HG03442 (cell line): Measurements from ENCODE around the gene HPS4.
"Not testable (repeated sequence)": the region's sequence is repeated elsewhere in the genome, so short reads cannot be mapped to it uniquely, and the experiment has no call there.

ENCODE experiments used
- ATAC-seq: cut with Tn5 transposase; IDR thresholded peaks from one replicate; pipeline ENCODE4 v1.9.1; 2021; ENCODE audit warnings: mild to moderate bottlenecking, moderate library complexity; ENCODE audit not compliant: unreplicated experiment

Gene HPS4

DNA sequence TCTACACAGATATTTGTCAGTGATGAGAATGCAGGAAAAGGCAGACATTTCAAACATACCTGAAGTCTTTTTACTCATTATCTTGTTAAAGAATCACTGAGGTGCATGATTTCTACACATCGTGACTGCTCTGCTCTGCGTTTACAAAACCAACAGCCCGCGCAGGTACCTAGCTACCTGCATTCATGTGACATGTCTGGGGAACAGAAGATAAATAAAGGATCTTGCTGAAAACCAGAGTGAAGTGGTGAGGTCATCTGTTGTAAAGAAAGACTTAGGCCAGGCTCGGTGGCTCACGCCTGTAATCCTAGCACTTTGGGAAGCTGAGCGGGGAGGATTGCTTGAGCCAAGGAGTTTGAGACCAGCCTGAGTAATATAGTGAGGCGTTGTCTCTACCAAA, 38.8 kb downstream of the HPS4 start:
- no peak for ATAC-seq

DNA sequence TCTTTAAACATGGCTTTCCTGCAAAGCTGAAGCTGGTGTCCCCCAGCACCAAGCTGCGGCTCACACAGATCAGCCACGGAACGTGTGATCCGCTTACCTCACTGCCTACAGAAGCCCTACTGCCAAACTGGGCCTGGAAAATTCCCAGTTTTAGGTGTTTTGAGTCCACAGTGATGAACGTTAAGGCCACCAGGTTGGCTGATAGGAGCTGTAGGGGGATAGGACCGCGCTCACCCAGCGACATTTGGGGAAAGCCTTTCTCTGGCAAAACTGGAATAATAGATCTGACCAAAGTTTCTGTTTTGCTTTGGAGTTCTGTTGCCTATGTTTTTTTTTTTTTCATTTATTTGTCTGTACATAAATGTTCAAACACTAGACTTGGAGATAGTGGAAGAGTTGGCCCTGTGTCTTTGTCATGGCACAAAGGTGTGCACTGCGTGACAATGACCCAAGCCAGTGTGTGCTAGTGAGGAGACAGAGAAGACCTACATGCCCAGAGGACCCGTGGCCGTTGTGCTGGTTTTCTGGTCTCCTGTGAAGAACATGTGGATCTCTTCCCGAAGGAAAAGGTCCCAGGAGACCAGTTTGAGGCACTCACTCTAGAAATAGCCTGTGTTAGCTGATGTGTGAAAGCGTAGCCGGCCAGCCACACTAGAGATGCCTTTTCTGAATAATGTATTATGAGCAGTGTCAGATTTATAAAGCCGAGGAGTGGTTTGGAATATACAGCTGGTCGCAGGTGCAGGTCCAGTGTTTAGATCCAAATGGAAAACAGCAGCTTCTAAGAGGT, 39.5 kb downstream of the HPS4 start:
- ATAC-seq = no peak

DNA sequence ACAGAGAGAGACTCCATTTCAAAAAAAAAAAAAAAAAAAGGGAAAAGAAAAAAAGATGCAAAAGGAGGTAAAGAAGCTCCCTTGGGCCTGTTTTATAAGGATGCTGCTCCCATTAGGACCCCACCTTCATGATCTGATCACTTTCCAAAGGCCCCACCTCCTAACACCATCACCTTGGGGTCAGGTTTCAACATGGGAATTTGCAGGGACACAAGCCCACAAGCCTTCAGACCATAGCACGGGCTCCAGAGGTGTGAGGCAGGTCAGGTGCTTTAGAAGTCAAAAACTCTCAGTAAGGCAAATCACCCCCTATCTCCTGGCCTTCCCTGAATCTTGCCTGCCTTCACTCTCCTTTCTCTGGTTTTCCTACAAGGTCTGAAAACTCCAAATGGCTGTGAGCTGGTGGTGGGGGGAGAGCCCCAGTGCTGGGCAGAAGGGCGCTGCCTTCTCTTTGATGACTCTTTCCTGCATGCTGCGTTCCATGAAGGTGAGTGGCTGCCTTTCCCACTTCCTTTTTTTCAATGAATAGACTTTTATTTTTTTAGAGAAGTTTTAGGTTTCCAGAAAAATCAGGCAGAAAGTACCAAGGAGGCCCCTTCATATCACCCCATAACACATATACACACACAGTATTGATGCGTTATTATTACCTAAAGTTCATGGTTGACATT, 41.4 kb downstream of the HPS4 start:
- no peak for ATAC-seq

DNA sequence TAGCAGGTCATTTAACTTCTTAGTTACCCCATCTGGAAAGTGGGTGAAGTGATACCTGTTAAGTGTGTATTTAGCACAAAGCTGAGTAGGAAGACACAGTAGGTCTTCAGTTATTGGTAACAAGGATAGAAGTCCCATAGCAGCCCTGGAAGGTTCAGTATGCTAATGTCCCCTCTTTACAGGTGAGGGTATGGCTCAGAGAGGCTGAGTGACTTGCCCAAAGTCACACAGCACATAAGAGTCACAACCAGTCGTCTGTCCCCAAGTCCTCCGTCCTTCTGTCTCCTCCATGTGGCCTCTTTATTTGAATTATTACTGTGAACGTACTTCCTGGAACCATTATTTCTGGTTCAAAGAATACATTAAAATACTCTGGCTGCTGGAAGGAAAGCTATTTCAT, 44.0 kb downstream of the HPS4 start:
- ATAC-seq = no peak

DNA sequence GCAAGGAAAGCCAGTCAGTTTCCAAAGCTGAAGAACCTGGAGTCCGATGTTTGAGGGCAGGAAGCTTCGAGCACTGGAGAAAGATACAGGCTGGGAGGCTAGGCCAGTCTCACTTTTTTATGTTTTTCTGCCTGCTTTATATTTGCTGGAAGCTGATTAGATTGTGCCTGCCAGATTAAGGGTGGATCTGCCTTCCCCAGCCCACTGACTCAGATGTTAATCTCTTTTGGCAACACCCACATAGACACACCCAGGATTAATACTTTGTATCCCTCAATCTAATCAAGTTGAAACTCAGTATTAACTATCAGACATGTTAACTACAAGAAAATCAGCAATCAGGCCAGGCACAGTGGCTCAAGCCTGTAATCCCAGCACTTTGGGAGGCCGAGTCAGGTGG, 44.8 kb downstream of the HPS4 start:
- not testable (repeated sequence) for ATAC-seq

DNA sequence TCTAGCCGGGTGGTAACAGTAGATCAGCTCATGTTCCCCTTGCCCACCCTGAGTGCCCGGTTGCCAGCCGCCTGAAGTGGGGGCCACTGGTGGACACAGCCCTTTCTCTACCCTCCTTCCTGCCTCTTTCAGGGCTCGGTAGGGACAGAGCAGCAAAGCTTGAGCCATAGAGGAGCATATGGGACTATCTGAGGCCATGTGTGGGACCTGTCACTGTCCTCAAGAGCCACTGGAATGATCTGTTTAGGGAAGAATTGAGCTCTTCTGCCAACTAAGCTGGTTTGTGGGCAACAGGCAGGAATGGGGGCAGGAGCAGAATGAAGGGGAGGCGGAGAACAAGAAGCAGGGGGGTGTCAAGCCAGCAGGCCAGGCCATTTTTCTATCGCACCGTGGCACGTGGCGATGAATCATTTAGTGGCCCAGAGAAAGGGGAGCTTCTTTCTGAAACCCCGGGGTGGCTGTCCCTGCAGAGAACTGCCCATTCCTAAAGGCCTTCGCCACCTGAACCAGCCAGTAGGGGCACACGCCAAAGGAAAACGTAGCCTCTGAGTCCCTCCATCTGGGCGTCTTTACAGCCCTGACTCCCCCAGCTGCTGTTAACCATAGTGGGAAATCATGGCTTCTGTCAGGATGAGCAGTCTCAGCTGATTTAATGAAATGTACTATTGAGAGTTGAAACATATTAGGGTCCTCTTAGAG, 45.7 kb downstream of the HPS4 start:
- ATAC-seq = no peak

DNA sequence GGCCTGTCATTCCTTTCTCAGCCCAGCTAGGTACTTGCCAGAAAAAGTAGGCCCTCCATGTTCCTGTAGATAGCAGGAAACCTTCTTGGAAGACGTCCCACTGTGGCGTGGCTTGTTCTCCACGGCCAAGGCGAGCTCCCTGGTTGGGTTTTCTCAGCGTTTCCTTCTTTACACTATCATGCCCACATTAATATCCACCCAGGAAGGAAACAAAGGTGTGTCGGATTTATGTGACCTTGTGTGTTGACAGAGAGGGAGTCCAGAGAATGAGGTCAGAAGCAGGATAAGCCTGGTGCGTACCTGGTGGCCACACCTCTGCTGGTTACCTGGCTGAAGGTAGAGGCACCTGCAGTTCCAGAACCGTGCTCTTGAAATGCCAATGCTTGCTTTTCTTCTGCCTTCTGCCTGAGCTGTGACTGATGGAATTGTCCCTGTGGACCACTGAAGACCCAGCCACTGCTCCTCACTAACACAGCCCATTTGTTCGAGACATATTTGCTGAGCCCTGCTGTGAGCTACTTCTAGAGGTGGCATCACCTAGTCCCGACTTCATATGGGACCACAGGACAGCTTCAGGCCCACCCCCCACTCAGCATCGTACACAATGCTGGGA, 46.6 kb downstream of the HPS4 start:
- no peak for ATAC-seq

DNA sequence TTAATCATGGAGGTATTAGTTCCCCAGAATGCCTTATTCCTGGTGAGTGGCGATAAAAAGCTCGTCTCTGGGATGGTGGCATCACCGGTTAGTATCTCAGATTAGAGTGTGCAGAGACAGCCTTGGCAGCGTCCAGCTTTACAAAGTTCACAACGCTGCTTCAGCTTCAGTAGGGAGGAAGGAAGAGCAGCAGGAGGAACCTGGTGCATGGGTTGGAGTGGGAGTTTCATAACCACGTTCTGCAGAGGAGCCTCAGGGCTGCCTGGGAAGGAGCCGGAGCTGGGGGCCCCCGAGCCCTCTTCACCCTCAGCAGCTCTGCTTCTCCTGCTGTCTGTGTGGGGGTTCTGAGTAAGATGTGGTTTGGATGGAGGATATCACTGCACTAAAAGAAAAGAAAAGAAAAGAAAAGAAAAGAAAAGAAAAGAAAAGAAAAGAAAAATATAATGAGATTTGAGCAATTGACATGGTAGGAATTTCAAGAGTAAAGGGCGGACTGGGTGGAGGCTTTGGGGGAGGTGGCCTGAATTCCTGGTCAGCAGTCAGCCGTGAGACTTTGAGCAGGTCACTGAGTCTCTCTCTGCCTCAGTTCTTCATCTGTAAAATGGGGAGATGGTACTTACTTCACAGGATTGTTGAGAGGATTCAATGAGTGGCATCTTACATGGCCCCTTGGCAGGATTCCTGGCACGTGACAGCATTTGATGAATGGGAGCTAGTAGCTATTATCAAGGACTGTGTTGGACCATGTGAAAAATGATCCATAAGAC, 48.1 kb downstream of the HPS4 start:
- no peak for ATAC-seq

DNA sequence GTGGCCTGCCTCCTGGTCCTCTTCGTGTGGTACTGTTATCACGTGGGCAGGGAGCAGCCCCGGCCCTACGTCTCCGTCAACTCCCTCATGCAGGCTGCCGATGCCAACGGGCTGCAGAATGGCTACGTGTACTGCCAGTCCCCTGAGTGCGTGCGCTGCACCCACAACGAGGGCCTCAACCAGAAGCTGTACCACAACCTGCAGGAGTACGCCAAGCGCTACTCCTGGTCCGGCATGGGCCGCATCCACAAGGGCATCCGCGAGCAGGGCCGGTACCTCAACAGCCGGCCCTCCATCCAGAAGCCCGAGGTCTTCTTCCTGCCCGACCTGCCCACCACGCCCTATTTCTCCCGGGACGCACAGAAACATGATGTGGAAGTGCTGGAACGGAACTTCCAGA, 49.8 kb downstream of the HPS4 start:
- ATAC-seq = no peak

DNA sequence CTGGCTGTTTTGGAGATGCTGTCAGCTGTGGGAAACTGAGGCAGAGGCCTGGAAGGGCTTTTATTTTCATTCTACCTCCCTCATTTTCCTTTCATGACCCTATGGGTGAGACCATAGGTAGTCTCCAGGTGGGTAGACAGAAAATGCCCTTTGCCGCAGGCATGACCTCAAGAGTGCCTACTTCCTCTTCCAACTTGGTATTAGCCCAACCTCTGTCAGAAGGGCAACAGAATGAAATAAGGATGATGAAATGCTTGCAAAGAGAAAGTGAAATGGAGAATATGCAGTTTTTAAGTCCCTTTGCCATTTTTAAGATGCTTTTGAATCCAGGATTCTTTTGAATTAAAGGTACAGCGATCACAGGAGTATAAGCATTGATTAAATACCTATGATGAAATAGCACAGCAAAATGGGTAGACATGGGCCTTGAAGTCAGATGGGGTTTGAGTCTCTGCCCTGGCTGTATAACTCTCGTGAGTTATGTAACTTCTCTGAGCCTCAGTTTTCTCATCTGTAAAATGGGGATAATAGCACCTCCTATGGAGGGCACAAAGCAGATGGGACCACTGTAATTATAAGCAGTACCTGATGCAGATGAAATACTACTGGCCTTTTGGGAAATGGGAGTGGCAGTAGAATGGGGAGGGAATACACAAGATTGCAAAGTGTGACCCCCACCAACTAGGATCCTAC, 50.8 kb downstream of the HPS4 start:
- no peak for ATAC-seq

DNA sequence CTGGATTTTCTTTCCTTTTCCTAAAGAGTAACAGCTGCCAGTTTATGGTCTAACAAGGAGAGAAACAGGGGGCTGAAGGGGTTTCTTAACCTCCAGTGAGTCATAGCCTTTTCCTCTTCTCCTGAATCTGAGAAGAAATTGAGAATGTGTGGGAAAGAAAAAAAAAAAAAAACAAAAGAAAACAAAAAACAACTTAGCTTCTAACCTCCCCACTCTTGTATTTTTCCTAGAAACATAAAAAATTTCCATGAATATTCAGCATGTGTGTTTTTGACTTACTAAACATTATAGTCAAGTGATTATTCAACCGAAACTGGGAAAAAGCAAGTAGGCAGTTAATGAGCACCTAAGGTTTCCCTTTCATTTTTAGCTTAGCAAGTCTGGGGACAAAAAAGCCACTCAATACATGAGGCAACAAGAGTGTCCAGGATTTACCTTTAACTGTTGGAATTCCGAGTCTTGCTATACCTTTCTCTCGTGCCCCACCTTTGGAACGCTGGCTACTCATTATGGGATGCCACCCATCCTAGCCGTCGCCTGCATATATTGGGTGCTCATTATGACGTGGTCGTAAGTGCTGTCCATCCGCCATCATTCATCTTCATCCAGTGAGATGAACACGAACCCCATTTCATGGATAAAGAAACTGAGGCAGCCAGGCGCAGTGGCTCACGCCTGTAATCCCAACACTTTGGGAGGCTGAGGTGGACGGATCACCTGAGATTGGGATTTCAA, 52.2 kb downstream of the HPS4 start:
- ATAC-seq = no peak

DNA sequence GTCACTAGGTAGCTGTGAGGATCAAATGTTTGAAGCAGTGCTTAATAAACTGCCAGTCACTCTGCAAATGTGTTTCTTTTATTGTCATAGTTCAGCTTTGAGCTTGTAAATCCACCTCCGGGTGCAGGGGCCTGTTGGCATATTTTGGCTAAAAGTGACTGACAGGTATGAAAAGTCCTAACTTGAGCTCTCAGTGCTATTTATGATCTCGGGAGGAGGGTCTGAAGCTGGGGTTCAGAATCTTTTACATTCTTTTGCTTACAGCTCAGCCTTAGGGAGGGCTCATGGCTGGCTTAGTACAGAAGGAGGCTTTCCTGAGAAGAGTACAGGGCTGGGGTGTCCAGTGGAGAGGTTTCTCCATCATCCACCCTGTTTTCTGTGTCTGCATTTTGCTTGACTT, 53.0 kb downstream of the HPS4 start:
- no peak for ATAC-seq

DNA sequence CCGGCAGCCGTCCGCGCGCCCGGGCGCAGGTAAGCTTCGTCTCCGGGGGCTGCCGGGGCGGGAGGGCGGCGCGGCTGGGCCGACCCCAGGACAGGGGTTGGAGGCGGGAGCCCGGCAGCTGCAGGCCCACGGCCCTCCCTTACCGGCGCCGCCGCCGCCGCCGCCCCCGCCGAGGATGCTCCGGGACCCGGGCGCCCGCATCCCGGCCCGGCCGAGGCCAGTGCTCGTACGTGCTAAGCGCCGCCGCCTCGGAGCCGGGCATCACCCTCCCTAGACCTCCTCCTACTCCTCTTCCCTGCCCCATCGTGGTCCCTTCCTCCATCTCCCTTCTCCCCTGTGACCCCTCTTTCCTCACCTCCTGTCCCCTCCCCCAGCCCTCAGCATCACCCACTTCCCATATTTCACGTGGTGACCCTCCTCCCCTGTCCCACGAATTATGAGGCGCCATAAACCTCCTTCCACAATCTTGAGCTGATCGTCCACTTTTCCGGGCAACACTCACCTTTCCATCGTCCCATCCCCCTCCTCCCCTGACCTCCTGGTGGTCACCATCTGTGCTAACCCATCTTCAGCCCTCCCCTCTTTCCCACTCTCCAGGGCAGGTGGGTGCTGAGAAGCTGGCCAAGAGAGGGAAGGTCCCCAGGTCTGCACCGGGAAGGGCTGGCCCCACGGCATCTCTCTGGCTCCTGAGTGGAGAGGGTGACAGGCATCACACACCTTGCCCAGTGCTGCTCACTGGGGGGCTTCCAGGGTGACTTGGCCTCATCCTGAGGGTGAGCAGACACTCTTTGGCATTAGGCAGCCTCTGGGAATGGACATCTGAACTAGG, 53.9 kb downstream of the HPS4 start:
- ATAC-seq = peak; percentile 25

DNA sequence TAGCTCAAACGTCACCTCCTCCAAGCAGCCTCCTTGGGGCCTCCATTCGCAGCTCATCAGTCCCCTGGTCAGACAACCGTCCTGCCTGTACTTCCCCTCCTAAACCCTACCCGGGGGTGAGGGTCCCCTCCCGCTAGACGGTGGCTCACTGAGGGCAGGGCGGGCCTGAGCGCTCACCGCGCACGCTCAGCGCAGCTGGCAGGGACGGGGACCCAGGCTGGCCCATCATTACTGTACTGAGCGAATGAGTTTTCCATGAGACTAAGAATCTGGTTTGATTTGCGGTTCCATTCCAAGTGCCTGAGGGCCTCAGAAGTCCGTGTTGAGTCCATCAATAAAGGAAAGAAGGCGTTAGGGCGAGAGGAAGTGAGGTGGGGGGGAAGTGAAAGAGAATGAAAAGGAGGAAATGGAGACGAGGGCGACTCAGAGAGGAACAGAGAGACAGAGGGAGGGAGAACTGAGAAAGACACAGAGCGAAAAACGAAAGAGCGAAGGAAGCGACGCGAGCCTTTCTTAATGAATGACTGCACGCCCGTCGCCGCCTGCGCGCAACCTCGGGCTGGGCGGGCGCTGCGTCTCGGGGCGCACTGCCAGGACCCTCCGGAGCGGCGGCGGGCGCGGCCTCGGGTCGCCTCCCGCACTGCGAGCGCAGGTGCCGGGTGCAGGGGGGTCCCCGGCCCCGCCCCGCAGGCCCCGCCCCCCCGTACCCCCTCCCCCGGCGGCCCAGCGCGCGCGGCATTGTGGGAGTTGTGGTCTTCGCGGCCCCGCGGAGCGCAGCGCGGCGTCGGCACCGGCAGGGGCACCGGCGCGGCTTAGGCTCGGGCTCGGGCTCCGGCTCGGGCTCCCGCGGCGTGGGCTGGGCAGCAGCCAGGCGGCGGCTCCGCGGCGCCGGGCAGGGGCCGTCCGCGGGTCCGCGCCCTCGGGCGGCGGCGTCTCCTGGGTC, 54.8 kb downstream of the HPS4 start, which contains the start of gene ASPHD2:
Gene ASPHD2, plus strand, starts transcription at position 746 of the 943 bp plus-strand sequence. CDS start 4,356 bp downstream, outside the sequence.
- peak; percentile 70 for ATAC-seq

DNA sequence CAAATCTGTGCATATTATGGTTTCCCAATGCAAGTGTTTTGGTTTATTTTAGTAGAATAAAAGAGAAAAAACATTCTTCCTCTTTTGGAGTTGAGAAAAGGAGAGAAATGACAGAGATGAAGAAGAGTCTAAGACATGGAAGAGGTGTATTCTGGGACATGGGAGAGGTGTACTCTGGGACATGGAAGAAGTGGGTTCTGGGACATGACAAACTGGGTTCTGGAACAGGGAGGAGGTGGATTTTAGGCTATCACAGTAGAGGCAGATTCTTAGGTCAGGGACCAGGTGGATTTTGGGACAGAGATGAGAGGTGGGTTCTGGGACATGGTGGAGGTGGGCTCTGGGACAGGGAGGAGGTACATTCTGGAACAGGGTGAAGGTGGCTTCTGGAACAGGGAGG, 56.7 kb downstream of the HPS4 start:
- ATAC-seq = no peak

DNA sequence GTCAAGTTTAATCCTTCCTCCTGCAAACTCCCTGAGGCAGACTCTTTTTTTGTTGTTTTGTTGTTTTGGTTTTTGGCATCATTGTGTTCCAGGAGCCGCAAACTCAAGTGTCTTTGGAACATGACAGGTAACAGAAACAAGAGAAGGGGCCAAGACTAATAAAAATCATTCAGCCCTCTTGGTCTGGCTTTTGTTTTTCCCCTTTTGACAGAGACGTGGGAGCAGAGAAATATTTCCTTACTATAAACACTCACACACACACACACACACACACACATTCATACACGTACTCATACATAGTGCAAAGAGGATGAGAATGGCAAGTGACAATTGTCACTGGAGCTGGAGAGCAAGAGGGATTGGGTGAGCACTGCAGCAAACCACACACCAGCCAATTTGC, 65.0 kb downstream of the HPS4 start:
- ATAC-seq = no peak

DNA sequence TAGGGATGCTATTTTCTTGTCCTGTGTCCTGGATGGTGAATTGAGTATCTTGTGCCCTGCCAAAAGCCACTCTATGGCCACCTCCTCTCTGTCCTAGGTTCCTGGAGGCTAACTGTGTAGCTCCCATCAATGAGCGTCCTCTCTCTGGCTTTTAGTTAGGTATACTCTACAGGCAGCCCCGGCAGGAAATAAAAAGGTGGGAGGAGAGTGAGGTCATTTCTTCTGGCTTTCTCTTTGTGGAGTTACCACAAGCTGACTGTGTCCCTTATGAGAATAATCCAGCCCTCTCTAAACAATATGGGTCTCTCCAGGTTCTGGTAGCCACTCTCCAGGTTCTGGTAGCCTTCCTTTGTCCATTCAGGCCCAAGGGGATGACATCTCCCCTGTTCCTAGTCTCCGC, 66.2 kb downstream of the HPS4 start:
- ATAC-seq = no peak
